Stimulated activated CD4-positive, alpha-beta T cell treated with anti-CD3 and anti-CD28 coated beads, Interleukin-12 subunit alpha, Interleukin-12 subunit beta, amount 100 ng/mL, for 48 hours (primary cell): ENCODE results near the gene NCK2.

Experiments
- DNase-seq, 3 donors: peaks; one replicate each; pipeline ENCODE4 v3.0.0-alpha.2; 2020; ENCODE audit warnings: low read depth in 2 of 3, low spot score in 1 of 3

The NCK2 gene

DNA sequence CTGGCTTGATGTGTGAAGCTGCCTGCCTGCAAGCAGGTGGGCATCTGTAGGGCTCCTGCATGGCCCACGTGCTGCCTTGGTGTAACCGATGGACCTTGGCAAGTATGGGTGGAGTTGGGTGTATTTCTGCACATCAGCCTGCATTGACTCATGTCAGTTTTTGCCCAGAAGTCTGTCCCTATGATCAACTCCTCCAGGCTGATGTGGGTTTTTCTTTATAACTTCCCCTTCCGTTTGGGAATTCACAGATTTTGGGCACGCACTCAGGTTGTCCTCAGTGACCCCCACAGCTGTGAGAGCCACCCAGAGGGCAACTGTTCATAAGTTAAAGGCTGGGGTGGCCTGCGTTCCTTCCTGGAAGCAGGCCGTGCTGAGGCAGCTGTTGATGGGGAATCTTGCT, 123.3 kb downstream of the NCK2 start:
- no peak for DNase-seq

DNA sequence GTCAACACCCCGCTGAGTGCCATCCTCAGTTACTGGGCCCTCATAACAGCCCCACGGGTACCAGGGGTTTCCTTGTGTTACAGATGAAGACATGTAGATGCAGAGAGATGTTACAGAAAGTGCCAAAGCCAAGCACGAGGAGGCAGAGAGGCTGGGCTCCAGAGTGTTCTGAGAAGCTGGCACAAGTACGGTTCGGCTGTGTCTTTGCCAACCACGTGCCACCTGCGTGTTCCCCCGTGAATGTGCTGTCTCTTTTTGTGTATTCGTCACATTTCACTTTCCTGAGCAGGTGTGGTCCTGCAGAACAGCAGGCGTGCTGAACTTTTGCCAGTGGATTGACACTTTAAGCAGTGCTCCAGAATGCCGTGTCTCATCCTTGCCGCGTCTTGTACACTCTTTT, 124.6 kb downstream of the NCK2 start:
- DNase-seq = no peak

DNA sequence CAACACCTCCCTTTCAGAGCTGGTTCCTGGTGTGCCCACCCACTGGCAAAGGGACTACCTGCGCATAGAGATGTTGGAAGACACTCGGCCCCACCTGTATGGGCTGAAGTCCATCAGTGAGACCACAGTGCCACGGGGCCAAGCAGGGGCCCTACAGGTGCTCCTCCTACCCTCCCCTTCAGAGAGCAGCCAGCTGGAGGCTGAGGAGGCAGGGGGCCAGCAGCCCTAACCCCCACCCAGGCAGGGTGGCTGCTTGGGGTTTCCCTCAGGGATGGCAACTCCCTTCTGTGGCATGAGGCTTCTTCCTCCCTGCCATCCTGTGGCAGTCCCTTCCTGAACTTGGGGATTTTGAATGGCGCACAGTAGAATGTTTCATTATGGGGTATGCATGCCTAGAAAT, 125.3 kb downstream of the NCK2 start:
- no peak for DNase-seq

DNA sequence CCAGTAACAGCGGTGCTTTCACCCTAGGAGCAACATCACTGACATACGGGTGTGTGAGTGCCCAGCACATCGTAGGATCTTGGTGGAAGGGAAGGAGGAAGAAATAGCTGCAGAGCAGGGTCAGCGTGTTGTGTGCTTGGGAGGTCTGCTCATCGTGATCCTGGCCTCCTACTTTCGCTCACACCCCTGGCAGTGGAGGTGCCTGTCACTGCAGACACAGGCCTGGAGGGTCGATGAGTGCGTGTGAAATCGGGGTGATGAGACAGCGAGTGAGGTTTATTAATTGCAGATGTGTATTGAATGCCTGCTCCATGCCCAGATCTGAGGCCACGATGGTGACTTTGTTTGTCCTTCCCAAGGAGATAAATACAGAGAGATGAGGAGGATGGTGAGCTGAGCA, 126.1 kb downstream of the NCK2 start:
- no peak for DNase-seq

DNA sequence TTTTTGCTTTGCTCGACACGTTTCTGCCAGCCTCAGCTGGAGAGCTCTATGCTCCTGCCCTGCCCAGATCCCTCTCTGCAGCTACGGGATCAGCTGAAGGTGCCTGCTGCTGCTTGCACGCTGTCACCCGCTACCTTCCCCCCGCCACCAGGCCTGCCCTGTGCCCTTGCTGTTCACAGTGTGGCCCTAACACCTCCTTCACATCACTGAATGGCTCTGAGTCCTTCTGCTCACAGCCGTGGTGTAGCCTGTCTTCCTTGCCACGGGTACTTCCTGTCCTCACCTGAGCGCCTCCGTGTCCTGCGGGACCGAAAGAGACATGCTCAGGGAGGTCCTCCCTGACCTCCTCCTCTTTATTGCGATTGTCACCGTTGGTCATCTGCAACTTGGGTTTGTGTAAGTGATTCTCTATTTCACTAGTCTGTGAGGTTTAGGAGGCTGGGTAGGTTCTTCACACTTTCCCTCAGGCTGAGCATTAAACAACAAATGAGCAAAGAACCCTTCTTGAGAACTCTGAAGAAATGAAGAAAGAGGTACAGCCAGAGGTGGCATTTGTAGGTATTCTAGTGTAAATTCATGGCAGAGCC, 127.5 kb downstream of the NCK2 start:
- no peak for DNase-seq

DNA sequence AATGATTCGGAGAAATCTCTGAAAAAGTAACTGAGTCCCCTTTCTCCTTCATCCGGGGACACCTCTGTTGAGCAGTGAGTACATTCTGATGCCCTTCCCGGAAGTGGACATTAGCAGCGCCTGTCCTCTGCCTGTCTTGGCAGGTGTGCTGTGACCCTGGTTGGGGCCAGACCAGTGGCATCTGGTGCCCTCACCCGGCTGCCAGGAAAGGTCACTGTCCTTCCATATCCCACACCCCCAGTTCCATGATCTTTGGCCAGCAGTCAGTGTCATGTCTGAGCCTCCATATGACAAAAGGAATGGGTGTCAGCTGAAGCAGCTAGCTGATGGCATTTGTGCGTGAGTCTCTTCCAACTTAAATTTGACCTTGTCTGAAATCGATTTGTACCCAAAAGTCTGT, 128.1 kb downstream of the NCK2 start:
- no peak for DNase-seq

DNA sequence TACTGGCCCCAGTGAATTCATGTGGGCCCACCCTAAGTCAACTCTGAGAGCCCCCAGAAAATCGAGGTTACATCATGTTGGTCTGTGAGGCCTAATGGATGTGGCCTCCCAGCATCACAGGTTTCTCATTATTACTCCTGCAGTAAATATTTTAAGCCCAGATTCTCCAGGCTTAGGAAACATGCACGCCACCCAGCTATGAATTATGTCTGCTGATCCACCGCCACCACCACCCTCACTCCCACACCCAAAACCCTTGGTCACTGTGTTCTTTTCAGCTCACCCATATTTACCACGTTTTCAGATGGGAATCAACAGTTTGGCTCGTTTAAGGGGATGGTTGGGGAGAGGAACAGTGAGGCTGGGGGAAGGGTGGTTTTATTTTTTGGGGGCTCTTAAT, 128.6 kb downstream of the NCK2 start:
- DNase-seq = no peak

DNA sequence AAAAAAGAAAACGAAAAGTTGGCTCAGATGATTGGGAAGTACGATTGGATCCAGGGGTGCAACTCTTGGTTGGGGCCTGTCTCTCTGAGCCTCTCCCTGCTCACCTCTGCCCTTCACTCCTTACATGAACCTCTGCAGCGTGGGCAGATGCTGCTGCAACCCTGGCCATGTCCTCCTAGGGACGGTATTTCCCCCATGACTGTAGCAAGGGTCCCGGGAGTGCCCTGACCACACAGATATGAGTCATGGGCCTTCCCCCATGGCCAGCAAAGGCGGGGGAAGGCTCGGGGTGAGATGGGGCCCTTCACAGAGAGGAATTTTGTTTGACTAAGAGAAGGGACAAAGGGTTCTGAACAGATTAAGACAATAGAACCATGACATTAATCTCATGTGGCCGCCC, 129.0 kb downstream of the NCK2 start:
- DNase-seq = peak; percentile 61 to 71 (median 67)

DNA sequence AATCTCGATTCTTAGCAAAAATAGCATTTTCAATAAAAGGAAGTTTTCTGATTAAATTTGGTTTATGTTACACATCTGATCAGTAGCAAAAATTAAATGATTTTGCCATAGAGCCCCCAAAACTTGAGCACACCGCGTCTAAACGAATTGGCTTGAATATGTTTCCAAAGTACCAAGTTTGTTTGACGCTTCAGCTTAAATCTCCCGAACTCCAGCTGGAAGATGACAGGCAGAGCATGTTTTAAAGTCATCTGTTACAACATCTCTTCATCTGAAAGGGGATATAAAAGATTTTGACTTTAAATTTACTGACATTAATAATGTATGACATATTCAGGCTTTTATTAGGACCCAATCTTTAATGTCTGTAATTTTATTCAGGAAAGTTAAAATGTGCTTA, 129.8 kb downstream of the NCK2 start:
- no peak for DNase-seq

DNA sequence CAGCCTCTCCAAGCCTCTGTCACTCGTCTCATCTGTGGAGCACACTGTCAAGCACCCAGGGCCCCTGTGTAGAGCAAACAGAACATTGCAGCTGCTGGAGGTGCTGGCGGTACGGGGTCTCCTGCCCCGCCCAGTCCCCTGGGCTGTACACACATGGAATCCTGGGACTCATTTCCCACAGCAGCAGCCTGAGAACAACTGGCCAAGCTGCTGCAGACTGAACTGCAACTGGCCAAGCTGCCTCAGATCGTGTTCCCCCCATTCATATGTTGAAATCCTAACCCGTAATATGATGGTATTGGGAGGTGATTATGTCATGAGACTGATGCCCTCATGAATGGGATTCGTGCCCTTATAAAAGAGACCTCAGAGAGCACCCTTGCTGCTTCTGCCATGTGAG, 130.5 kb downstream of the NCK2 start:
- DNase-seq = no peak

DNA sequence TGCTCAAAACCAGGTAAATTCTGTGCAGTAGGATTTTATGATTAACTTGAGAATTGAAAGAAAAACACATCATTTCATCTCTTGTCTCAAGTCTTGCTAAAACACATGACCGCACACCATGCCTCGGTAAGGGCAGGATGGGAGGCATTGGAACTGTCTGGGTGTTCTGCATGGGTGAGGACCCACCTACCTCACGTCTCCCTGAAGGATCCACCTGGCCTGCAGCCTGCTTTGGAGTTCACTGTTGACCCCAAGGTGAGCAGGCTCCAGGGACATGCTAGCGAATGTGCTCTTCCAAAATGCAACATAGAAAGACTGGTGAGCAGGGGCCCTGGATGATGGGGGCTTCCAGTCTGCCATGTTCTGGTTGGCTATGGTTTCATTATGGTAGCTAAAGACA, 131.5 kb downstream of the NCK2 start:
- DNase-seq = no peak

DNA sequence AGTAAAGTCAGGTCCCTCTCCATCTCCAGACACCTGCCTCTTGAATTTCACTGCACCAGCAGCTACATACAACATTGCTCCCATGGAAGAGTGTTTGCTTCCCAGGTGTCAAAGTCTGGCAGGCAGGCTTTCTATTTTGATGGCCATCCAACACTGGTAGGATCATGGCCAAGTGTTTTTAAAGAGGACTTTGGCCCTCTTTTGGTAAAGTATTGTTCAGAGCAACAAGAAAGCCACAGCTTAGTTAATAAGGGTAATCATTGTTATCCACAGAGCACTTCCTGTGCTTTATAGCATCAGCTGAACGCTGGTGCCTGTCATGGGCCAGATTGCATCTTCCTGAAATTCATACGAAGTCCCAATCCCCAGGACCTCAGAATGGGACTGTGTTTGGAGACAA, 133.2 kb downstream of the NCK2 start:
- DNase-seq = no peak

DNA sequence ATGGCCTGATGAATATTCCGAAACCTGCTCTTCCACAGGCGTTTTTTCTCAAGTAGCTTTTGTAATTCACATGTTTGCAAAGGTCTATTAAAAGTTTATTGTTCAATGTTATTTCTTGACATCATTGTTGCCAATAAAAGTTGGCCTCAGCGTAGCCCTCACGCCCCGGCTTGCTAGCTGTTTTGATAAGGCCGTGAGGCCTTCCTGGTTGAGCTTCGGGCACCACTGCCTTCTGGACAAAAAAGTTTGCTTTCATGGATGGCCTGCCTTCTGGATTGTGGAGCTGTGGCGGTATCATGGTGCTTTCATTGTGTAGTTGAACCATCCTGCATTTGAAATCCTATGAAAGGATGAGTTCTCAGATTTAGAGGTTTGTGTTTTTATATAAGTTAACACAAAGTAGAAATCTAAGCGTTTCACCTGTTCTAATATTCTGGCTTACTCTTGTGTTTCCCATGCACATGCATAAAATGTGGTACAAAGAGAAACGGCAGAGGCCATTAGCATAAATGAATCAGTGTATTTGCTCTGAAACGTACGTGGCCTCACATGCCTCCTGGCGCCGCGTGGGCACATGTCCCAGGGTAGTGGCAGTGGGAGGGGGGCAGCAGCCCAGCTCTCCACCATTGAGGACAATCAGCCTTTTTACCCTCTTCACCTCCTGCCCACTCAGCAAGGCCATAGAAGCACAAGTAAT, 134.5 kb downstream of the NCK2 start:
- no peak for DNase-seq

DNA sequence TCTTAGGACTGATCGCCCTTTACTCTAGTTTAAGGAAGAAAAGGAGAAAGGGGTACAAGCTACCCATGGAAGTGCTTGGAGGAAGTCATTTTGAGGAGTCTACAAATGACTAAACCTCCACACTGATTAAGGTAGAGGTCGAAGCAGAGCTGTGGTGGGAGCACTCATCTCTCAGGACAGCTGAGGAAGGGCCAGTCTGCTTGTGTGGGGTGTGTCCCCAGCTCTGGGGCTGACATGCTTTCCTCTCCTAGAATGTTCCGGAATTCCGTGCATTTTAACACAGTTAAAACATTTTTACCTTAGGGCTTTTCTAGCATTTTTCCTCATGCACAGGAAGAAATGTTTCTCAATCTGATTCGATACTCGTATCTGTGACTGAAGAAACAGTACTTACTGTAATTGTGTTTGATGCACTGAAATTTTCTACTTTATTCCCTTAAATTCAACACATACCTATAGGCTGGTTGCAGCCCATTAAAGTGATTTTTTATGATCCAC, 135.1 kb downstream of the NCK2 start:
- no peak for DNase-seq

DNA sequence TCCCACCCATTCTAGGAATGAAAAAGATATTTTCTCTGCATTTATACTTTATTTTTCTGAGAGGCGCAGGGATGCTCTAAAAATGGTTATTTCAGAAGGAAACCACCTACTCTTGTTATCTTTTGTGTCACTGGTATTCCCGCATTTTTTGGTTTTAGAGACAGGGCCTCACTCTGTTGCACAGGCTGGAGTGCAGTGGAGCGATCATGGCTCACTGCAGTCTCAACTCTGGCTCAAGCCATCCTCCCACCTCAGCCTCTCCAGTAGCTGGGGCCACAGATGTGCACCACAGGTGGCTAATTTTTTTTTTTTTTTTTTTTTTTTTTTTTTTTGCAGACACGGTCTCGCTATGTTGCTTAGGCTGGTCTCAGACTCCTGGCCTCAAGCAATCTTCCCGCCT, 135.9 kb downstream of the NCK2 start:
- DNase-seq = no peak

DNA sequence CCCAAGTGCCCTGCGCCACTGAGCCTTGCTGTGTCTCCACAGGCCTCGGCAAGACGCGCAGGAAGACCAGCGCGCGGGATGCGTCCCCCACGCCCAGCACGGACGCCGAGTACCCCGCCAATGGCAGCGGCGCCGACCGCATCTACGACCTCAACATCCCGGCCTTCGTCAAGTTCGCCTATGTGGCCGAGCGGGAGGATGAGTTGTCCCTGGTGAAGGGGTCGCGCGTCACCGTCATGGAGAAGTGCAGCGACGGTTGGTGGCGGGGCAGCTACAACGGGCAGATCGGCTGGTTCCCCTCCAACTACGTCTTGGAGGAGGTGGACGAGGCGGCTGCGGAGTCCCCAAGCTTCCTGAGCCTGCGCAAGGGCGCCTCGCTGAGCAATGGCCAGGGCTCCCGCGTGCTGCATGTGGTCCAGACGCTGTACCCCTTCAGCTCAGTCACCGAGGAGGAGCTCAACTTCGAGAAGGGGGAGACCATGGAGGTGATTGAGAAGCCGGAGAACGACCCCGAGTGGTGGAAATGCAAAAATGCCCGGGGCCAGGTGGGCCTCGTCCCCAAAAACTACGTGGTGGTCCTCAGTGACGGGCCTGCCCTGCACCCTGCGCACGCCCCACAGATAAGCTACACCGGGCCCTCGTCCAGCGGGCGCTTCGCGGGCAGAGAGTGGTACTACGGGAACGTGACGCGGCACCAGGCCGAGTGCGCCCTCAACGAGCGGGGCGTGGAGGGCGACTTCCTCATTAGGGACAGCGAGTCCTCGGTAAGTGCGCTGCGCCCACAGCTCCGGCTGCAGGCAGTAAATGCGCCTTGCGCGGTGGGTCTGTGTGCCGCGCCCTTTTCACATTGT, 136.8 kb downstream of the NCK2 start:
- DNase-seq = no peak

DNA sequence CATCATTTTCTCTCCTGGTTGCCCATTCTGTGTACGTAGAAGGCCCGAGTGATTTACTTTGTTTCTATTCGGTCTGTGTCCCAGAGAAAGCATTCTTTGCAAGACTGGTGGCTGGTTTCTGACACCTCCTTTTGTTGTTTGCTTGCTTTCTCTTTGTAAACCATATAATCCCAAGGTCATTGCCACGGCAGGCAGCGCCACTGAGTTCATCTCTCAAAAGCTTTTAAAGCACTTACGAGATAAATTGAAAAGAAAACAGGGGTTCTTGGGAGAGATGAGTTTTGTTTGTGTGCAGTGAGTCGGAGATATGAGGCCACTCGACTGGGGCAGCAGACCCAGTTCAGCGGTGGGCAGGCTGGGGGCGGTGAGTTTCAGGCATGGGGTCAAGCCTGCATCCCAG, 137.6 kb downstream of the NCK2 start:
- no peak for DNase-seq

DNA sequence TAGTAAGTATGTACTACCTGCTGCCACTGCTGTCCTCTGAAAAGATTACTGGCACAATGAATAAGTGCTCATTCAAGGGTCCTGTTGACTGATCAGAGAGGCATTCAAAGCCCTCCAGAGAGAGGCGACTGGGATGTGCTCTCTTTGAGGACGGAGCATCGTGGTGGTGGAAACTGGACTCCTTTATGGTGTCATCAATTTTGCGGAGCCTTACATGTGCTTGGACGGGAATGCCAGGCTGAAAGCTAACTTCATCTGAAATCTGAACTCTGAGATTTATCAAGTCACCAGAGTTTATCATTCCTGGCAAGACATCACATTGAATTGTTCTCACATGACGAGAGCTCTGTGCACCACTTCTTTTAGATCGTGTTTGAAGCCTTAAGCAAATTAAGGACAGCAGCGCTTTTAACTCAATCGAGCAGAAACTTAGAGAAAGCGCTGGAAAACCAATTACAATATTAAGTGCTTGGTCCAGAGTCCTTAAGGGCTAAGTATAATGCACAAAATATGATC, 138.3 kb downstream of the NCK2 start:
- DNase-seq = no peak

DNA sequence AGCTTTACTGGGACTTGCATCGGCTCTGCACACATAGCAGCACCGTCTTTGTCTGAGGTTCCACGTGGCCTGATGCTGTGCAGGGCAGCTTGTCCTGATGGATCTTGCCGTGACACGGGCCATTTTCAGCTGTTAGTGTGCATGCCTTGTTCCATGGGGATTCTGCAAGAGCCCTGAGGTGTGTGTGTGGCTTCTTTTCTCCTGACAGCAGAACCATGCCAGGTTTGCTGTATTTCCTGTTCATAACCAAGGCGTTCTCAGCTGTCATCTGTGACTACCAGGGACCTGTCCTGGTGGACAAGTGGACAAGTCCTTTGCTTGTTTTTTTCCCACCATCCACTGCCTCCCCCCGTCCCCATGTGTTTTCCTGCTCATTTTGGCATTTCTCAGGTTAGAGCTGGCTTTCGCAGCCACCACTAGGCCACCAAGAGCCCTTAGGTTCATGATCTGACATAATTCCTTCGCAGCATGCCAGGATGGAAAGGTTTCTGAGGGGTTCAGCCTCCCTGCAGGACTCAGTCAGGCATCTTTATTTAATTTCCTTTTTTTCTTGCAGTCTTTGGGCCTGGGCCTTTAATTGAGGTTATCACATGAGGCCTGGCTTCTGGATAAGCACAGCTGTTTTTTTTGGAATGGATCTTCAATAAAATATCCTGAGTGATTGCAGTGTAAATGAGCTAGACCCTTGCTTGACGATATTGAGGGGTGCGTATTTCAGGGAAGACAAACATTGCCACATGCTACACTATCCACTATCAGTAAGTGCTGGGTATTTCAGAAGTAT, 139.4 kb downstream of the NCK2 start:
- no peak for DNase-seq

DNA sequence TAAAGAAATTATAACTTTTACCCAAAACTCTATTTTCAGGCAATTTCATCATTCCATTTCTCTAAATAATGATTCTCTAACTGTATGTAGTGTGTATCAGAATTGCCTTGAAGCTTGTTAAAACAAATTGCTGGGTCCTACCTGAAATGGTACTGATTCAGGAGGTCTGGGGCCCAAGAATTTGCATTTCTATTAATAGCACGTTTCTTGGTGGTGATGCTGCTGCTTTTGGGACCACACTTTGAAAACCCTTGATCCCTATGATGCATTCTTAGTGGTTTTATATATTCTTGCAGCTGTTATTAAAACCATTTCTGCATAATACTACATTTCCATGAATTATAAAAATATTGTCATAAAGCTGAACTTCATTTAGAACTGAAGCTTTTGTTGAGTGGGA, 140.7 kb downstream of the NCK2 start:
- DNase-seq = no peak

DNA sequence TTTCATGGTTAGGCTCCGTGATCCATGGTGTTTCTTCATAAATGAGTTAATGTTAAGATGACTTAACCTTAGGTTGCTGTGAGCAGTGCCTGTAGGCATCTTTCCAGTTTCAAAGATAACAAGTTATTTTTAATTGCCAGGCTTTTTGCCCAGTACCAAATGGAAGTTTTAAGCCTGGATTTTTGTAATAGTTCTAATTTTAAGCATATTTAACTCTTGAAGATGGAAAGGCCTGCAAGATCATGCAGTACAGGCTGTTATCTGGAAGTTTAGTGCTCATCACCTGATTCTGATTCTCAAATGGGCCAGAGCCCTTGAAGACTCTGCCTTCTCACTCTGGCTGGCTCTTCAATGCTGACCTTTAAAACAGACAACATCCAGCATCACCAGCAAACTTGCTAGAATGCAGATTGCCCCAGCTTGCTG, 141.3 kb downstream of the NCK2 start:
- no peak for DNase-seq
